Endothelial cell (in vitro differentiated cells): ENCODE data around the gene PLEKHB2. TPM values are rescaled to one million over a fixed set of nuclear protein-coding genes. Genes with fewer than 3 reads are reported as not detected.
A peak's percentile ranks its signal among the peaks of the same experiment; 100 is the strongest.
"Not testable (repeated sequence)": the region's sequence is repeated elsewhere in the genome, so short reads cannot be mapped to it uniquely, and the experiment has no call there.

Source experiments
- DNase-seq: peaks from one replicate; pipeline ENCODE4 v3.0.0; 2021; ENCODE audit warnings: low spot score
- H3K27ac Mint-ChIP-seq: one replicate; pipeline ENCODE4 v1.8.0; 2021; ENCODE audit warnings: mixed read lengths, inconsistent platforms; ENCODE audit not compliant: unreplicated experiment
- H3K27me3 Mint-ChIP-seq: one replicate; pipeline ENCODE4 v1.8.0; 2021; ENCODE audit warnings: mild to moderate bottlenecking, moderate library complexity, mixed read lengths, inconsistent platforms; ENCODE audit not compliant: unreplicated experiment
- H3K36me3 Mint-ChIP-seq: one replicate; pipeline ENCODE4 v1.8.0; 2021; ENCODE audit warnings: mild to moderate bottlenecking, low read depth, mixed read lengths, inconsistent platforms; ENCODE audit not compliant: unreplicated experiment
- H3K4me1 Mint-ChIP-seq: one replicate; pipeline ENCODE4 v1.8.0; 2021; ENCODE audit warnings: mild to moderate bottlenecking, mixed read lengths, inconsistent platforms; ENCODE audit not compliant: unreplicated experiment
- H3K4me3 Mint-ChIP-seq: one replicate; pipeline ENCODE4 v1.8.0; 2021; ENCODE audit warnings: mild to moderate bottlenecking, mixed read lengths, inconsistent platforms; ENCODE audit not compliant: unreplicated experiment
- H3K9me3 Mint-ChIP-seq: one replicate; pipeline ENCODE4 v1.8.0; 2021; ENCODE audit warnings: mixed read lengths, inconsistent platforms; ENCODE audit not compliant: unreplicated experiment
- total RNA-seq: library from RNA; stranded (reverse); fragmentation: NEBNext Ultra II Directional; extraction: Animal tissue kit (Norgen Biotek cat#: 25700); gene quantifications from one replicate; pipeline ENCODE4 v1.2.1, GENCODE V29; 2021; ENCODE audit not compliant: unreplicated experiment
- TF ChIP-seq, protein P1 (sequence below): fragments of 200-600 bp; sonication (generic); IDR thresholded peaks from one replicate; pipeline ENCODE4 v1.5.0; 2021; ENCODE audit warnings: antibody characterized with exemption; ENCODE audit not compliant: unreplicated experiment

PLEKHB2 gene
- total RNA-seq, 1 donor from 2014 or later = 59.2 TPM

DNA sequence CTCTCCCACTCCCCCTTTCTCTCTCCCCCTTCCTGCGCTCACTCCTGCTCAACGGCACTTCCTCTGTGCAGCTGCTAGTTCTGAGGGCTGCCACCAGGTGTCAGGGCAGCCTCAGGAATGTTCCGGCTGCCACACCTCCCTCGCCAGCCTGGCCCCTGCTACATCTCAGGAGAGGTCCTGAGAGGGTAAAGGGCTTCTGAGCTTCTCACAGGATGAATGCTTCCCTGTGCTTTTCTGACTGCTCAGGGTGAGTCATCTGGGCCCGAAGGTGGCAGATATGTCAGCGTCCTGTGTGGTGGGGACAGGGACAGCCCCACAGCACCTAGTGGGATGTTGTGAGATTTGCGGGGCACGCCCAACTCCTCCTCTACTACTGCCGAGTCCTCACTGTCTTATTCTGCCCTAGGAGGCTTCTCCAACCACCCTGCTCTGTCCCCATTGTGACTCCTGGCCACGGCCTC is 49.0 kb downstream of the PLEKHB2 start:
- peak overlapping the region; percentile 52 for H3K27ac Mint-ChIP-seq
- TF ChIP-seq, protein P1, sequence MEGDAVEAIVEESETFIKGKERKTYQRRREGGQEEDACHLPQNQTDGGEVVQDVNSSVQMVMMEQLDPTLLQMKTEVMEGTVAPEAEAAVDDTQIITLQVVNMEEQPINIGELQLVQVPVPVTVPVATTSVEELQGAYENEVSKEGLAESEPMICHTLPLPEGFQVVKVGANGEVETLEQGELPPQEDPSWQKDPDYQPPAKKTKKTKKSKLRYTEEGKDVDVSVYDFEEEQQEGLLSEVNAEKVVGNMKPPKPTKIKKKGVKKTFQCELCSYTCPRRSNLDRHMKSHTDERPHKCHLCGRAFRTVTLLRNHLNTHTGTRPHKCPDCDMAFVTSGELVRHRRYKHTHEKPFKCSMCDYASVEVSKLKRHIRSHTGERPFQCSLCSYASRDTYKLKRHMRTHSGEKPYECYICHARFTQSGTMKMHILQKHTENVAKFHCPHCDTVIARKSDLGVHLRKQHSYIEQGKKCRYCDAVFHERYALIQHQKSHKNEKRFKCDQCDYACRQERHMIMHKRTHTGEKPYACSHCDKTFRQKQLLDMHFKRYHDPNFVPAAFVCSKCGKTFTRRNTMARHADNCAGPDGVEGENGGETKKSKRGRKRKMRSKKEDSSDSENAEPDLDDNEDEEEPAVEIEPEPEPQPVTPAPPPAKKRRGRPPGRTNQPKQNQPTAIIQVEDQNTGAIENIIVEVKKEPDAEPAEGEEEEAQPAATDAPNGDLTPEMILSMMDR = peak; percentile 67
- H3K4me1 Mint-ChIP-seq = peaks cover 6% of the 10 kb centered on the region

DNA sequence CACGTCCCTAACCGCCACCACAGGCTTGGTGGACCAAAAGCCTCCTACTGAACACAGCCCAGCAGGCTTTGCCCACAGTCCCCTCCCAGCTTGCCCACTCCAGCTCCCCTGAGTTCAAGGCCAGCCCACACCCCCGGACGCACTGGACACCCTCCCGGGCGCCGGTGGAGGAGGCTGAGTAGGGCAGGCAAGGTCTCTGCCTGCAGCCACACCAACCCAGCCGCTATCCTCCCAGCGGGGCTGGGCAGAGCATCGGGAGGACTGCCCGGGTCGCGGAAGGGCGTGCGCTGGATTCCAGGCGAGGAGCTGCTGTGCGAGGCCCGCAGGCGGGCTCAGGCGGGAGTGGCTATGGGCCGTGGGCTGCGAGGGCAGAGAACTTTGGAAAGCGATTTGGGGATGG is 49.5 kb downstream of the PLEKHB2 start:
- peaks cover 1% of the 10 kb centered on the region for H3K36me3 Mint-ChIP-seq
- TF ChIP-seq, protein P1 = no peak
- no peak overlapping the region for H3K27ac Mint-ChIP-seq
- no peak for DNase-seq
- peaks cover 4% of the 10 kb centered on the region for H3K27me3 Mint-ChIP-seq
- peaks cover 6% of the 10 kb centered on the region for H3K4me1 Mint-ChIP-seq
- no peak overlapping the region for H3K4me3 Mint-ChIP-seq
- no peaks in the 10 kb centered on the region for H3K9me3 Mint-ChIP-seq

More for the DNA sequence above, 49.0 kb downstream of the PLEKHB2 start:
- DNase-seq = peak; percentile 76
- peaks cover 6% of the 10 kb centered on the region for H3K27me3 Mint-ChIP-seq
- H3K9me3 Mint-ChIP-seq = no peaks in the 10 kb centered on the region
- H3K4me3 Mint-ChIP-seq = no peak overlapping the region
- peaks cover 5% of the 10 kb centered on the region for H3K36me3 Mint-ChIP-seq

DNA sequence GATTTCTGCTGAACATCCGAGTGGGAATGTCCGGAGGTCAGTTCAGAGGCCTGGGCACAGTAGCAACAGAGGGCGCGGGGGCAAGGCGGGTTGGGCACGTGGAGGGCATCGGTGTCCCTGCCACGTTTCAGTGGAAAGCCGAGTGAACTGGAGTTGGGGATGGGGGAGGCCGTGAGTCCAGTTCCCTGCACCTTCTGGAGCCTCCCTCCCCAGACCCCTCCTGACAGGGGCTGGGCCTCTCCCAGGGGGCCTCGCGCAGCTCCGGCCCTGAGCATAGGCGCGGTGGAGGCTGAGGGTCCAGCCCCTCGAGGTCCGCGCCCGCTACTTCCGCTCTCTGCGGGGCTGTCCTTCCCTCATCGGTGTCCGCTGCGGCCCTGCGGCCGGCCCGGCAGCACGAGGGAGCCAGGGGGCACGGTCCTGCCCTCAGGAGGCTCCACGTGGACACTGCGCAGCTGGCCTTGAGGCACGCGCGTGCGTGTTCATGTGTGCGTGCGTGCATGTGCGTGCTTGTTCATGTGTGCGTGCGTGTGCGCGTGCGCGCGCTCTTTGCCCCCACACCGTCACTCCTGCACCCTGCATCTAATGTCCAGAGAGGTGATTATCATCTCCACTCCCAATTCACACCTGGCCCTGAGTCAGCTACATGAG is 50.2 kb downstream of the PLEKHB2 start:
- TF ChIP-seq, protein P1 = no peak
- DNase-seq = no peak
- H3K9me3 Mint-ChIP-seq = no peaks in the 10 kb centered on the region
- no peak overlapping the region for H3K27ac Mint-ChIP-seq
- H3K36me3 Mint-ChIP-seq = no peaks in the 10 kb centered on the region
- peaks cover 4% of the 10 kb centered on the region for H3K27me3 Mint-ChIP-seq
- H3K4me1 Mint-ChIP-seq = peaks cover 6% of the 10 kb centered on the region
- no peak overlapping the region for H3K4me3 Mint-ChIP-seq

DNA sequence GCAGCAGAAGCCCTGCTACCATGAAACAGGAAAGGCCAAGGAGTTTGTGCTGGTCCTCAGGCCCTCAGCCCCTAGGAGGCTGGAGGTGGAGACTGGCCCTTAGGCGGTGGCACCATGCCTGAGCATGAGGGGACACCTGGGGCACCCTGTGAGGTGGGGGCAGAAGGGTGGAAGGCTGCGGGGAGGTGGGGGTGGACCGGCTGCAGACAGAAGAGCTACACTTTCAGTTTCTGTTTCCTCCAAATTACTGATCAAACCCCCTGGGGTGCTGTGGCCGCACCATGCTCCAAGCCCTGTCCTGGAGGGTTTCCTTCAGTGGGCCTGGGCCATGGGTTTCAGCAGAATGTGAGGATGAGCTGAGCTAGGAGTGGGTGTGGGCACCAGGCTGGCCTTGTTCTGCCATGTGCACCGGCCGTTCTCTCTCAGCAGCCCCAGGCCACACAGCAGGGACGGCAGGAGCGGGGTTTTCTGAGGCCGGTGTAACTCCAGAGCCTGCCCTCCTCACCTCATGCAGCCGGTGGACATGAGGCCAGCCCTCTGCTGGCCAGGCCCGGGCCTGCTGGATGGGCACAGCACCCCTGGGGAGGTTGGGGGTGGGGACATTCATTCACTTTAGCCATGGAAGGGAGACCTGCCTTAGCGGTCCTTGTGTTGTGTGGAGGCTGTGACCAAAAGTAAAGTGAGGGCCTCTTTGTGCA is 51.5 kb downstream of the PLEKHB2 start:
- Mint-ChIP-seq H3K27me3 (peaks cover 2% of the 10 kb centered on the region), H3K36me3 (no peaks in the 10 kb centered on the region), H3K9me3 (no peaks in the 10 kb centered on the region), H3K4me3 (no peak overlapping the region), H3K4me1 (peaks cover 6% of the 10 kb centered on the region), H3K27ac (no peak overlapping the region)
- no peak for DNase-seq
- TF ChIP-seq, protein P1 = no peak

DNA sequence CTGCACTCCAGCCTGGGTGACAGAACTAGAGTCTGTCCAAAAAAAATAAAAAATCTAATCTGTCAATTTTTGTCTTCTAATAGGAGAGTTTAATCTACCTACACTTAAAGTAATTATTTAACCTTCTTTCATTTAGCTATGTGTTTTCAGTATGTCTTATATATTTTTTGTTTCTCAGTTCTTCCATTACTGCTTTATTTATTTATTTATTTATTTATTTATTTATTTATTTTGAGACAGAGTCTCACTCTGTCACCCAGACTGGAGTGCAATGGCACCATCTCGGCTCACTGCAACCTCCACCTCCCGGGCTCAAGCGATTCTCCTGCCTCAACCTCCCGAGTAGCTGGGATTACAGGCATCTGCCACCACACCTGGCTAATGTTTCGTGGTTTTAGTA is 60.4 kb downstream of the PLEKHB2 start:
- H3K36me3 Mint-ChIP-seq, H3K9me3 Mint-ChIP-seq, H3K4me1 Mint-ChIP-seq, H3K27me3 Mint-ChIP-seq, H3K27ac Mint-ChIP-seq, DNase-seq, H3K4me3 Mint-ChIP-seq: not testable (repeated sequence)
